22Rv1 (cell line): ENCODE measurements around the gene REPS1.

ENCODE experiments used
- ZFX ChIP-seq: fragments of 450-650 bp; IDR thresholded peaks from 2 replicates; pipeline ENCODE4 v1.6.1; 2017; ENCODE audit warnings: antibody characterized with exemption, borderline replicate concordance
- TF ChIP-seq, protein P1 (sequence below): fragments of 450-650 bp; IDR thresholded peaks from 2 replicates; pipeline ENCODE4 v1.5.1; 2017; ENCODE audit warnings: mild to moderate bottlenecking

DNA sequence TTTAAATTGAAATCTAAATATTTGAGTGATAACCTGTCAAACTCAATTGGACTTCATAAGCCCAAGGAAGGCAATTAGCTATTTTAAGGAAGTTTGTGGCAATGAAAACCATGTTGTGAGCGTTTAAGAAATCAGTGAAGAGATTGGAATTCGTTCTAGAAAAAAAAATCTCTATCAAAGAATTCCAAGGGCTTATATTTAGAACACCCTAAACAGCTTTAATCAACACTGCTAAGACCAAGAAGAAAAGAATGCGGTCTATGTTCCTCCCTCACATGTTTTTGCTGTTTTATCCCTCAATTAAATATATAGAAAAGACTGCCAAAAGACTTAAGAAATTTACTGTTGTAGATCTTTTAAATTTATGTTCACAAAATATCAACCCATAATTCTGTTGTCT is 23.9 kb upstream of the REPS1 start:
- TF ChIP-seq, protein P1, sequence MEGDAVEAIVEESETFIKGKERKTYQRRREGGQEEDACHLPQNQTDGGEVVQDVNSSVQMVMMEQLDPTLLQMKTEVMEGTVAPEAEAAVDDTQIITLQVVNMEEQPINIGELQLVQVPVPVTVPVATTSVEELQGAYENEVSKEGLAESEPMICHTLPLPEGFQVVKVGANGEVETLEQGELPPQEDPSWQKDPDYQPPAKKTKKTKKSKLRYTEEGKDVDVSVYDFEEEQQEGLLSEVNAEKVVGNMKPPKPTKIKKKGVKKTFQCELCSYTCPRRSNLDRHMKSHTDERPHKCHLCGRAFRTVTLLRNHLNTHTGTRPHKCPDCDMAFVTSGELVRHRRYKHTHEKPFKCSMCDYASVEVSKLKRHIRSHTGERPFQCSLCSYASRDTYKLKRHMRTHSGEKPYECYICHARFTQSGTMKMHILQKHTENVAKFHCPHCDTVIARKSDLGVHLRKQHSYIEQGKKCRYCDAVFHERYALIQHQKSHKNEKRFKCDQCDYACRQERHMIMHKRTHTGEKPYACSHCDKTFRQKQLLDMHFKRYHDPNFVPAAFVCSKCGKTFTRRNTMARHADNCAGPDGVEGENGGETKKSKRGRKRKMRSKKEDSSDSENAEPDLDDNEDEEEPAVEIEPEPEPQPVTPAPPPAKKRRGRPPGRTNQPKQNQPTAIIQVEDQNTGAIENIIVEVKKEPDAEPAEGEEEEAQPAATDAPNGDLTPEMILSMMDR = no peak
- TF ChIP-seq ZFX = no peak
